Endodermal cell (in vitro differentiated cells): ENCODE results near the gene PGLYRP1. TPM values are rescaled to one million over a fixed set of nuclear protein-coding genes. Genes with fewer than 3 reads are reported as not detected.

Source experiments
- DNase-seq: peaks from one replicate; pipeline ENCODE4 v3.0.0-alpha.2; 2017
- H3K27ac ChIP-seq: 2 replicates; pipeline ENCODE4 v1.5.1; 2013; ENCODE audit warnings: mild to moderate bottlenecking, low read depth, low read length, moderate library complexity
- H3K27me3 ChIP-seq: 2 replicates; pipeline ENCODE4 v1.6.1; 2013; ENCODE audit warnings: mild to moderate bottlenecking, low read length, moderate library complexity; ENCODE audit not compliant: insufficient read depth, control insufficient read depth, poor library complexity, severe bottlenecking
- H3K36me3 ChIP-seq: 2 replicates; pipeline ENCODE4 v1.7.0; 2013; ENCODE audit warnings: mild to moderate bottlenecking, low read length, moderate library complexity; ENCODE audit not compliant: control insufficient read depth, insufficient read depth
- H3K4me1 ChIP-seq: one replicate; pipeline ENCODE4 v1.7.0; 2013; ENCODE audit warnings: low read length; ENCODE audit not compliant: control insufficient read depth, insufficient read depth
- H3K4me3 ChIP-seq: 2 replicates; pipeline ENCODE4 v1.5.1; 2013; ENCODE audit warnings: mild to moderate bottlenecking, low read length, moderate library complexity
- H3K9ac ChIP-seq: 2 replicates; pipeline ENCODE4 v1.6.1; 2013; ENCODE audit warnings: mild to moderate bottlenecking, low read length, moderate library complexity; ENCODE audit not compliant: poor library complexity, severe bottlenecking; ENCODE audit errors: extremely low read depth
- H3K9me3 ChIP-seq: 2 replicates; pipeline ENCODE4 v1.6.1; 2013; ENCODE audit warnings: mild to moderate bottlenecking, low read length, moderate library complexity; ENCODE audit not compliant: control insufficient read depth
- H3K27ac Mint-ChIP-seq: 2 replicates; pipeline ENCODE4 v1.8.0; 2020; ENCODE audit warnings: mixed read lengths
- H3K27me3 Mint-ChIP-seq: 2 replicates; pipeline ENCODE4 v1.8.0; 2021; ENCODE audit warnings: mild to moderate bottlenecking, mixed read lengths; ENCODE audit not compliant: insufficient read depth
- H3K36me3 Mint-ChIP-seq: 2 replicates; pipeline ENCODE4 v1.8.0; 2020; ENCODE audit warnings: low read depth, mixed read lengths
- H3K4me1 Mint-ChIP-seq: 2 replicates; pipeline ENCODE4 v1.8.0; 2020; ENCODE audit warnings: mixed read lengths
- H3K4me3 Mint-ChIP-seq: 2 replicates; pipeline ENCODE4 v1.8.0; 2020; ENCODE audit warnings: mild to moderate bottlenecking, moderate library complexity, mixed read lengths
- H3K9me3 Mint-ChIP-seq: 2 replicates; pipeline ENCODE4 v1.8.0; 2020; ENCODE audit warnings: mild to moderate bottlenecking, mixed read lengths
- WGBS, 2 experiments: methylation state at CpG; one replicate each; pipeline versions ENCODE4 v1.1.5 to v1.1.7; 2013; ENCODE audit warnings: missing lambda C conversion rate in 2 of 2, mixed read lengths in 1 of 2; ENCODE audit not compliant: insufficient coverage in 1 of 2, insufficient read length in 1 of 2; 5-methylcytosine and 5-hydroxymethylcytosine counted together
- total RNA-seq, 2 donors: library from RNA; stranded (reverse); fragmentation: NEBNext Ultra II Directional in 1 of 2; extraction: Animal tissue kit (Norgen Biotek cat#: 25700) in 1 of 2; gene quantifications; 2 replicates in 1 of 2; 3 replicates in 1 of 2; pipeline ENCODE4 v1.2.1, GENCODE V29; 2021
- TF ChIP-seq, protein P1 (sequence below): fragments of 200-600 bp; sonication (generic); conservative IDR thresholded peaks from 2 replicates; pipeline ENCODE4 v1.5.0; 2021; ENCODE audit warnings: antibody characterized with exemption, mild to moderate bottlenecking

PGLYRP1 gene
- total RNA-seq, 2 donors from 2014 or later = not detected

GRCh38 chr19:45998834-45999233 is 24.0 kb downstream of the PGLYRP1 start:
- Histone ChIP-seq H3K4me1 (no peaks in the 10 kb centered on the region), H3K27me3 (peaks cover 8% of the 10 kb centered on the region), H3K9me3 (no peaks in the 10 kb centered on the region), H3K4me3 (no peak overlapping the region), H3K36me3 (peaks cover 7% of the 10 kb centered on the region), H3K27ac (no peak overlapping the region), H3K9ac (no peak overlapping the region)
- WGBS, 2 experiments = 91 to 100% methylated on average over 3 to 4 of the region's 4 CpGs
- H3K27ac Mint-ChIP-seq = no peak overlapping the region
- no peak overlapping the region for H3K4me3 Mint-ChIP-seq
- no peaks in the 10 kb centered on the region for H3K9me3 Mint-ChIP-seq
- TF ChIP-seq, protein P1, sequence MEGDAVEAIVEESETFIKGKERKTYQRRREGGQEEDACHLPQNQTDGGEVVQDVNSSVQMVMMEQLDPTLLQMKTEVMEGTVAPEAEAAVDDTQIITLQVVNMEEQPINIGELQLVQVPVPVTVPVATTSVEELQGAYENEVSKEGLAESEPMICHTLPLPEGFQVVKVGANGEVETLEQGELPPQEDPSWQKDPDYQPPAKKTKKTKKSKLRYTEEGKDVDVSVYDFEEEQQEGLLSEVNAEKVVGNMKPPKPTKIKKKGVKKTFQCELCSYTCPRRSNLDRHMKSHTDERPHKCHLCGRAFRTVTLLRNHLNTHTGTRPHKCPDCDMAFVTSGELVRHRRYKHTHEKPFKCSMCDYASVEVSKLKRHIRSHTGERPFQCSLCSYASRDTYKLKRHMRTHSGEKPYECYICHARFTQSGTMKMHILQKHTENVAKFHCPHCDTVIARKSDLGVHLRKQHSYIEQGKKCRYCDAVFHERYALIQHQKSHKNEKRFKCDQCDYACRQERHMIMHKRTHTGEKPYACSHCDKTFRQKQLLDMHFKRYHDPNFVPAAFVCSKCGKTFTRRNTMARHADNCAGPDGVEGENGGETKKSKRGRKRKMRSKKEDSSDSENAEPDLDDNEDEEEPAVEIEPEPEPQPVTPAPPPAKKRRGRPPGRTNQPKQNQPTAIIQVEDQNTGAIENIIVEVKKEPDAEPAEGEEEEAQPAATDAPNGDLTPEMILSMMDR = no peak
- DNase-seq = no peak
- H3K36me3 Mint-ChIP-seq = peaks cover 9% of the 10 kb centered on the region
- H3K4me1 Mint-ChIP-seq = peaks cover 13% of the 10 kb centered on the region
- peaks cover 14% of the 10 kb centered on the region for H3K27me3 Mint-ChIP-seq

DNA sequence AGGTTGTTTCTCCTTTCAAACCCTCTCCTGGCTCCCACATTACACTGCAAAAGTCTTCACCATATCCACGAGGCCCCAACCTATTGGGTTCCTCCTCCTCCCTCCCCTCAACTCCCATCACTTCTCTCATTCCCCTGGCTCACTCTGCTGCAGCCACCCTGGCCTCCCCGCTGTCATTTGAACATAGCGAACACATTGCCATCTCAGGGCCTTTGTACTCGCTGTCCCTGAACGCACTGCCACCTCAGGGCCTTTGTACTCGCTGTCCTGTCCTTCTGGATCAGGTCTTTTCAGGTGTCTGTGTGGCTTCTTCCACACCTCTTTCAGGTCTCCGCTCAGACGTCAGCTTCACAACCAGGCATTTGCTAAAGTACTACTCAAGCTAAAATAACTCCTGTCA is 25.9 kb downstream of the PGLYRP1 start:
- peaks cover 13% of the 10 kb centered on the region for H3K4me1 Mint-ChIP-seq
- 87 to 98% methylated on average over 4 to 8 of the region's 8 CpGs for WGBS, 2 experiments
- no peak overlapping the region for H3K27ac ChIP-seq
- peaks cover 6% of the 10 kb centered on the region for H3K36me3 Mint-ChIP-seq
- peak overlapping the region; percentile 3 for H3K27ac Mint-ChIP-seq
- DNase-seq = no peak
- peaks cover 14% of the 10 kb centered on the region for H3K27me3 Mint-ChIP-seq
- H3K27me3 ChIP-seq = peaks cover 8% of the 10 kb centered on the region
- H3K9me3 ChIP-seq = no peaks in the 10 kb centered on the region
- H3K4me1 ChIP-seq = no peaks in the 10 kb centered on the region
- no peak overlapping the region for H3K4me3 Mint-ChIP-seq
- peaks cover 3% of the 10 kb centered on the region for H3K36me3 ChIP-seq
- H3K4me3 ChIP-seq = no peak overlapping the region
- no peaks in the 10 kb centered on the region for H3K9me3 Mint-ChIP-seq
- TF ChIP-seq, protein P1 = no peak
- no peak overlapping the region for H3K9ac ChIP-seq

GRCh38 chr19:45995715-45996385 is 27.0 kb downstream of the PGLYRP1 start:
- Mint-ChIP-seq H3K4me3 (no peak overlapping the region), H3K4me1 (peaks cover 13% of the 10 kb centered on the region), H3K36me3 (peaks cover 6% of the 10 kb centered on the region), H3K27ac (peak overlapping the region; percentile 53), H3K27me3 (peaks cover 14% of the 10 kb centered on the region), H3K9me3 (no peaks in the 10 kb centered on the region)
- H3K4me3 ChIP-seq = peak overlapping the region; percentile 93
- peaks cover 3% of the 10 kb centered on the region for H3K36me3 ChIP-seq
- H3K9me3 ChIP-seq = no peaks in the 10 kb centered on the region
- peaks cover 8% of the 10 kb centered on the region for H3K27me3 ChIP-seq
- H3K27ac ChIP-seq = no peak overlapping the region
- 14 to 19% methylated on average over 11 to 13 of the region's 13 CpGs for WGBS, 2 experiments
- TF ChIP-seq, protein P1 = no peak
- no peaks in the 10 kb centered on the region for H3K4me1 ChIP-seq
- peak overlapping the region; percentile 59 for H3K9ac ChIP-seq
- DNase-seq = no peak
